Muscle of leg (tissue), 11 donors: ENCODE measurements around the gene CSPG5. TPM values are rescaled to one million over a fixed set of nuclear protein-coding genes. Genes with fewer than 3 reads are reported as not detected.

ENCODE experiments used
- DNase-seq: peaks from one replicate; pipeline ENCODE4 v3.0.0; 2013
- H3K27ac ChIP-seq: one replicate; pipeline ENCODE4 v1.5.1; 2013; ENCODE audit warnings: mild to moderate bottlenecking, low read length, control low read depth
- H3K27me3 ChIP-seq: one replicate; pipeline ENCODE4 v1.6.1; 2013; ENCODE audit warnings: low read length; ENCODE audit not compliant: control insufficient read depth, insufficient read depth
- H3K36me3 ChIP-seq: one replicate; pipeline ENCODE4 v1.6.1; 2013; ENCODE audit warnings: low read length; ENCODE audit not compliant: control insufficient read depth, insufficient read depth
- H3K4me1 ChIP-seq: one replicate; pipeline ENCODE4 v1.6.1; 2013; ENCODE audit warnings: low read length; ENCODE audit not compliant: control insufficient read depth, insufficient read depth
- H3K4me3 ChIP-seq: one replicate; pipeline ENCODE4 v1.5.1; 2013; ENCODE audit warnings: low read length, control low read depth
- H3K9me3 ChIP-seq: replicated peaks from 2 replicates; pipeline ENCODE4 v1.6.1; 2013; ENCODE audit warnings: low read depth, low read length; ENCODE audit not compliant: control insufficient read depth
- WGBS: methylation state at CpG from one replicate; pipeline ENCODE4 v1.1.5; 2013; ENCODE audit warnings: missing lambda C conversion rate; ENCODE audit not compliant: insufficient coverage; 5-methylcytosine and 5-hydroxymethylcytosine counted together
- polyA plus RNA-seq, 8 donors: library from polyadenylated mRNA; unstranded; fragments of 120-200 nt; gene quantifications; one replicate each; pipeline versions ENCODE4 v1.2.1 to v1.2.3, GENCODE V29; 2013; ENCODE audit warnings: inconsistent platforms in 1 of 8, low replicate concordance in 1 of 8; ENCODE audit not compliant: insufficient read length in 8 of 8, insufficient read depth in 1 of 8
- total RNA-seq: library from RNA; stranded (reverse); fragments of 120-200 nt; gene quantifications from one replicate; pipeline ENCODE4 v1.2.4, GENCODE V29; 2013

The CSPG5 gene
- total and polyA plus RNA-seq, 9 donors: 1.2 to 2.3 (median 1.5) TPM

- Histone ChIP-seq H3K27ac (no peak overlapping the region), H3K36me3 (peaks cover 49% of the 10 kb centered on the region), H3K9me3 (no peaks in the 10 kb centered on the region), H3K4me1 (peaks cover 11% of the 10 kb centered on the region), H3K27me3 (no peaks in the 10 kb centered on the region), H3K4me3 (no peak overlapping the region)
- peak; percentile 29 for DNase-seq
- 71% methylated on average over 2 of the region's 2 CpGs for WGBS
These were observed 32.9 kb upstream of the CSPG5 start for GRCh38 chr3:47611576-47611975.

GRCh38 chr3:47610583-47610982, 31.9 kb upstream of the CSPG5 start:
- no CpG with 5 or more reads among the region's 3 CpGs for WGBS
- H3K4me1 ChIP-seq: peaks cover 11% of the 10 kb centered on the region
- no peaks in the 10 kb centered on the region for H3K9me3 ChIP-seq
- no peak overlapping the region for H3K4me3 ChIP-seq
- DNase-seq: no peak
- H3K36me3 ChIP-seq: peaks cover 49% of the 10 kb centered on the region
- H3K27me3 ChIP-seq: no peaks in the 10 kb centered on the region
- H3K27ac ChIP-seq: peak overlapping the region; percentile 59

GRCh38 chr3:47607335-47607734, 28.7 kb upstream of the CSPG5 start:
- H3K36me3 ChIP-seq: peaks cover 49% of the 10 kb centered on the region
- H3K9me3 ChIP-seq: no peaks in the 10 kb centered on the region
- no peak overlapping the region for H3K27ac ChIP-seq
- DNase-seq: no peak
- no peaks in the 10 kb centered on the region for H3K27me3 ChIP-seq
- WGBS: 100% methylated on average over 1 of the region's 2 CpGs
- H3K4me1 ChIP-seq: peaks cover 6% of the 10 kb centered on the region
- no peak overlapping the region for H3K4me3 ChIP-seq

DNA sequence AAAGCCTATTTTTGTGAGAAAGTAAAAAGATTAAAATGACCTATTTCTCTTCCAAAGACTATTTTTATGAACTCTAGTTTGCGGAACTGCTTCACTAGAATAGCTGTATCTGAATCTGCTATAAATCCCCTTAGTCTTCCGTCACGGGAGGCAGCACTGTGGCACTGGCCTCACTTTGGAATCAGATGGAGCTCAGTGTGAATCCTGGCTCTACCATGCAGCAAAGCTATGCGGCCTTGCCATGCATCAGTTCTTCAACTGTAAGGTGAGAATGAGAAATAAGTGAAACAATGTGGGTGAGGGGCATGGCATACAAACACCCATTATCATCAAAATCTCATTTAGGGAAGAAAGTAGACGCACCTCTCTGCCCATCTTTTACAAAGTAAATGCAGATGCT, 27.5 kb upstream of the CSPG5 start:
- 100% methylated on average over 1 of the region's 5 CpGs for WGBS
- H3K27me3 ChIP-seq: no peaks in the 10 kb centered on the region
- H3K27ac ChIP-seq: no peak overlapping the region
- peaks cover 49% of the 10 kb centered on the region for H3K36me3 ChIP-seq
- no peaks in the 10 kb centered on the region for H3K9me3 ChIP-seq
- H3K4me1 ChIP-seq: peaks cover 6% of the 10 kb centered on the region
- DNase-seq: no peak
- H3K4me3 ChIP-seq: no peak overlapping the region

DNA sequence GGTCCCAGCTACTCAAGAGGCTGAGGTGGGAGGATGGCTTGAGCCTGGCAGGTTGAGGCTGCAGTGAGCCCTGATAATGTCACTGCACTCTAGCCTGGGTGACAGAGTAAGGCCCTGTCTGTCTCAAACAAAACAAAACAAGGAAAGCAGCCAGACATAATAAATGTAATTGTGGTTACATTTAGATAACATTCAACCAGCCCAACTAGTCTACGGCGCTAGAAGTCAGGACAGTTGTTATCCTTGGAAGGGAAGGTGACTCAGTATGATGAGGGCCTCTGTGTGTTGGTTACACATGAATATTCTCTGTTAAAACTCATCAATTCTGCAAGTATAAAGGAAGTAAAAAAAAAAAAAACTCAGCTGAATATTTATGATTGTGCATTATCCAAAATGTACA, 27.0 kb upstream of the CSPG5 start:
- H3K9me3 ChIP-seq: no peaks in the 10 kb centered on the region
- no peak for DNase-seq
- no CpG with 5 or more reads among the region's 2 CpGs for WGBS
- H3K27ac ChIP-seq: no peak overlapping the region
- H3K27me3 ChIP-seq: no peaks in the 10 kb centered on the region
- peaks cover 6% of the 10 kb centered on the region for H3K4me1 ChIP-seq
- H3K36me3 ChIP-seq: peaks cover 48% of the 10 kb centered on the region
- no peak overlapping the region for H3K4me3 ChIP-seq

GRCh38 chr3:47604145-47604544, 25.5 kb upstream of the CSPG5 start:
- Histone ChIP-seq H3K4me1 (no peaks in the 10 kb centered on the region), H3K36me3 (peaks cover 39% of the 10 kb centered on the region), H3K9me3 (no peaks in the 10 kb centered on the region), H3K27ac (no peak overlapping the region), H3K27me3 (no peaks in the 10 kb centered on the region), H3K4me3 (no peak overlapping the region)
- WGBS: 80% methylated on average over 1 of the region's 2 CpGs
- DNase-seq: no peak

DNA sequence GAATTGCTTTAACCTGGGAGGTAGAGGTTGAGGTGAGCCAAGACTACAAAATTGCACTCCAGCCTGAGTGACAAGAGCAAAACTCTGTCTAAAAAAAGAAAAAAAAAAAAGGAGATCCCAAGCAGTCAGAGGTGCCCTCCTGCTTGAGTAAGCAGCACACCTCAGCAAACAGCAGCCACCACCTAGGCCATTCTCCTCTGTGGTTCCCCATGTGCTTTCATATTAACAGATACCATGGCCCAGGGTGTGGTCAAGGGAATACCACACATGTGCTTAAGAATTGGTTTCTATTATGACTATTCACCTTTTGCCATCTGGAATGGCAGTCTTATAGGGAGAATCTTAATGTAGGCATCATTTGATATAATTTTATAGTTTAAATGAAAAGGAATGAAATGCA, 24.7 kb upstream of the CSPG5 start:
- H3K4me1 ChIP-seq: no peaks in the 10 kb centered on the region
- no peaks in the 10 kb centered on the region for H3K27me3 ChIP-seq
- H3K9me3 ChIP-seq: no peaks in the 10 kb centered on the region
- no peak for DNase-seq
- H3K4me3 ChIP-seq: no peak overlapping the region
- H3K36me3 ChIP-seq: peaks cover 39% of the 10 kb centered on the region
- H3K27ac ChIP-seq: no peak overlapping the region

- peak overlapping the region; percentile 17 for H3K27ac ChIP-seq
- no peaks in the 10 kb centered on the region for H3K4me1 ChIP-seq
- WGBS: 80% methylated on average over 2 of the region's 3 CpGs
- H3K36me3 ChIP-seq: peaks cover 33% of the 10 kb centered on the region
- H3K9me3 ChIP-seq: no peaks in the 10 kb centered on the region
- H3K4me3 ChIP-seq: no peak overlapping the region
- peak; percentile 57 for DNase-seq
- H3K27me3 ChIP-seq: no peaks in the 10 kb centered on the region
These were observed 22.6 kb upstream of the CSPG5 start for GRCh38 chr3:47601281-47601680.

GRCh38 chr3:47594792-47595191, 16.1 kb upstream of the CSPG5 start:
- Histone ChIP-seq H3K36me3 (peaks cover 40% of the 10 kb centered on the region), H3K4me1 (no peaks in the 10 kb centered on the region), H3K27ac (no peak overlapping the region), H3K4me3 (no peak overlapping the region), H3K27me3 (no peaks in the 10 kb centered on the region), H3K9me3 (no peaks in the 10 kb centered on the region)
- WGBS: 85% methylated on average over 2 of the region's 3 CpGs
- DNase-seq: no peak

DNA sequence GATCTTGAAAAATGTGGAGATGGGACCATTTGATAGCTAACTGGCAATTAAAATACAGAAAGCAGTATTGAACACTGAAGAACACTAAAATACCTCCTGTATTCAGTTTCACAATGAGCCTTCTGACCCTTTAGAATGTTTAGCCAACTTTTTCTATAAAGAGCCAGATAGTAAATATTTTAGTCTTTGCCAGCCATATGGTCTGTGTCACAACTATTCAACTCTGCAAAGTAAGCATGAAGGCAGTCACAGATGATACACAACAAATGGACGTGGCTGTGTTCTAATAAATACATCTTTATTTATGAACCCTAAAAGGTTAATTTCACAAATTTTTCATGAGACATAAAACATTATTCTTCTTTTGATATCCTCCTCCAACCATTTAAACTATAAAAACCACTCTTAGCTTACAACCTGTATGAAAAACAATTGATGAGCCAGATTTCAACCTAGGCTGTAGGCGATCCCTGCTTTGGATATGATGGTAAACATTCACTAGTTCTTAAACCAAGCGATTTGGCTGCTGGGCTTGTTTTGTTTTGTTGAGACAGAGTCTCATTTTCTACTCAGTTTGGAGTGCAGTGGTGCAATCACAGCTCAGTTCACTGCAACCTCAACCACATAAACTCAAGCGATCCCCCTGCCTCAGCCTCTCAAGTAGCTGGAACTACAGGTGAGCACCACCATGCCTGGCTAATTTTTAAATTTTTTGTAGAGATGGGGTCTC, 13.6 kb upstream of the CSPG5 start:
- DNase-seq: no peak
- Histone ChIP-seq H3K9me3 (no peaks in the 10 kb centered on the region), H3K4me3 (no peak overlapping the region), H3K4me1 (no peaks in the 10 kb centered on the region), H3K27me3 (no peaks in the 10 kb centered on the region), H3K36me3 (peaks cover 51% of the 10 kb centered on the region), H3K27ac (no peak overlapping the region)
- 60% methylated on average over 1 of the region's 4 CpGs for WGBS

DNA sequence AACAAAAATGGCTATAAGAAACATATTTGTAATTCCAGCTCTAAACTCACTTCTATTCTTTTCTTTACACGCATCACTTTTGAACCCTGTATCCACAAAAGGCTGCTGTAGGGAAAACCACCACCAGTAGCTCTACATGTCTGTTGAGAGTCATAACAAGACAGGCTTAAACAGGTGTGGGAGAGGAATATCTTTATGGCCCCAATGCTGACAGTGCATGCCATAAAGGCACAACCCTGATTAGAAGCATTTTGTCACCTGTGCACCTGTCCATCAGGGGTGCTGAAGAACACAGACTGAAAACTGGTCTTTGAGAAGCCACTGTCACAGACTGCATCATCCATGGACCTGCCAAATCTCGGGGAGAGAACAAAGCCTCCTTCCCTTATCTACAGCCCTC, 11.6 kb upstream of the CSPG5 start:
- 83% methylated on average over 1 of the region's 2 CpGs for WGBS
- H3K4me1 ChIP-seq: no peaks in the 10 kb centered on the region
- no peaks in the 10 kb centered on the region for H3K27me3 ChIP-seq
- H3K27ac ChIP-seq: no peak overlapping the region
- peaks cover 60% of the 10 kb centered on the region for H3K36me3 ChIP-seq
- DNase-seq: no peak
- no peaks in the 10 kb centered on the region for H3K9me3 ChIP-seq
- no peak overlapping the region for H3K4me3 ChIP-seq
